Fibroblast of mammary gland (primary cell): ENCODE measurements around the gene GRIN3B.

Source experiments
- DNase-seq: peaks from one replicate; pipeline ENCODE4 v3.0.0-alpha.2; 2010; ENCODE audit warnings: low read depth
- H3K4me3 ChIP-seq: 2 replicates; pipeline ENCODE4 v1.5.1; 2011; ENCODE audit warnings: low read depth, mild to moderate bottlenecking, low read length, moderate library complexity; ENCODE audit not compliant: control insufficient read depth
- TF ChIP-seq, protein P1 (sequence below): conservative IDR thresholded peaks from 2 replicates; pipeline ENCODE4 v1.5.1; 2011; ENCODE audit warnings: low read depth, low read length, inconsistent platforms; ENCODE audit not compliant: control insufficient read depth, insufficient read depth

GRIN3B gene

GRCh38 chr19:1008268-1009040 is 8.2 kb downstream of the GRIN3B start:
- DNase-seq = no peak
- TF ChIP-seq, protein P1, sequence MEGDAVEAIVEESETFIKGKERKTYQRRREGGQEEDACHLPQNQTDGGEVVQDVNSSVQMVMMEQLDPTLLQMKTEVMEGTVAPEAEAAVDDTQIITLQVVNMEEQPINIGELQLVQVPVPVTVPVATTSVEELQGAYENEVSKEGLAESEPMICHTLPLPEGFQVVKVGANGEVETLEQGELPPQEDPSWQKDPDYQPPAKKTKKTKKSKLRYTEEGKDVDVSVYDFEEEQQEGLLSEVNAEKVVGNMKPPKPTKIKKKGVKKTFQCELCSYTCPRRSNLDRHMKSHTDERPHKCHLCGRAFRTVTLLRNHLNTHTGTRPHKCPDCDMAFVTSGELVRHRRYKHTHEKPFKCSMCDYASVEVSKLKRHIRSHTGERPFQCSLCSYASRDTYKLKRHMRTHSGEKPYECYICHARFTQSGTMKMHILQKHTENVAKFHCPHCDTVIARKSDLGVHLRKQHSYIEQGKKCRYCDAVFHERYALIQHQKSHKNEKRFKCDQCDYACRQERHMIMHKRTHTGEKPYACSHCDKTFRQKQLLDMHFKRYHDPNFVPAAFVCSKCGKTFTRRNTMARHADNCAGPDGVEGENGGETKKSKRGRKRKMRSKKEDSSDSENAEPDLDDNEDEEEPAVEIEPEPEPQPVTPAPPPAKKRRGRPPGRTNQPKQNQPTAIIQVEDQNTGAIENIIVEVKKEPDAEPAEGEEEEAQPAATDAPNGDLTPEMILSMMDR = no peak
- no peak overlapping the region for H3K4me3 ChIP-seq

- H3K4me3 ChIP-seq = no peak overlapping the region
- no peak for DNase-seq
- TF ChIP-seq, protein P1 = no peak
Measured at GRCh38 chr19:1009041-1009980, 9.1 kb downstream of the GRIN3B start.

GRCh38 chr19:1009981-1010538 is 9.8 kb downstream of the GRIN3B start:
- DNase-seq = no peak
- TF ChIP-seq, protein P1 = no peak
- H3K4me3 ChIP-seq = no peak overlapping the region

DNA sequence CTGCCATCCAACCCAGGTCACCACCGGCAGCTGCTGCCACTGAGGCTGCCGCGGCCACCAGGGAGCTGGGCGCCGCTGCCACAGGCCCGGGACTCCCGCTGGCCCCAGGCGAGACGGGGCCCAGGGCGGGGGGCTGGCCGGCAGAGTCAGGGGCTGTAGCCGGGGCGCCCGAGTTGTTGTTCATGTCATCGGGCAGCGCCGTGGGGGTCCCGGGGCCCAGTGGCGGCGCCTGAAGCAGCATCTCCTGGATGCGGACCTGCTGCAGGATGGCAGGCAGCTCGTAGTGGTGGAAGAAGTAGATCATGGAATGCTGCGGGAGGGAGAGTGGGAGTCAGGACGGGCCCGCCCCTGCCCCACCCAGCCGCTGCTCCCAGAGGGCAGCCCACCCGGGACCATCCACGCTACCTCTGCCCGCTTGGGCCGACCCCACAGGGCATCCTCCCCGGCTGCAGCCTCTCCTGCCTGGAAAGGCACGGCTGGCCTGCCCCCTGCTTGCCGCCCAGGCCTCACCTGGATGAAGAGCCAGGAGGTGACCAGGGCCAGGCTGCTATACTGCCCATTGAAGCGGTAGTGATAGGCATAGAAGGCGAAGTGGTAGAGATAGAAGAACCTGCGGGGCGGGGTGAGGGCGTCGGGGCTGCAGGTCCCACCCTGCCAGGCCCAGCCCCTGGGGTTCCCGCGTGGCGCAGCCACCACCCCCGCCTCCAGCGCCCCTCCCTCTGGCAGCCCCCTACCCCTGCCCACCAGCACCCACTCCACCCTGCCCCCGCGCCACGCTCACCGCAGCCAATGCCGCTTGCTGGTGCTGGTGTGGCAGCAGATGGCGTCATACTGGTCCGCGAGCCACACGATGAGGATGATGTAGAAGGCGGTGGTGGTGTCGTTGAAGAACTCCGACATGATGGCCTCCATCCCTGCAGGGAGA is 10.6 kb downstream of the GRIN3B start:
- TF ChIP-seq, protein P1 = no peak
- DNase-seq = no peak
- no peak overlapping the region for H3K4me3 ChIP-seq

DNA sequence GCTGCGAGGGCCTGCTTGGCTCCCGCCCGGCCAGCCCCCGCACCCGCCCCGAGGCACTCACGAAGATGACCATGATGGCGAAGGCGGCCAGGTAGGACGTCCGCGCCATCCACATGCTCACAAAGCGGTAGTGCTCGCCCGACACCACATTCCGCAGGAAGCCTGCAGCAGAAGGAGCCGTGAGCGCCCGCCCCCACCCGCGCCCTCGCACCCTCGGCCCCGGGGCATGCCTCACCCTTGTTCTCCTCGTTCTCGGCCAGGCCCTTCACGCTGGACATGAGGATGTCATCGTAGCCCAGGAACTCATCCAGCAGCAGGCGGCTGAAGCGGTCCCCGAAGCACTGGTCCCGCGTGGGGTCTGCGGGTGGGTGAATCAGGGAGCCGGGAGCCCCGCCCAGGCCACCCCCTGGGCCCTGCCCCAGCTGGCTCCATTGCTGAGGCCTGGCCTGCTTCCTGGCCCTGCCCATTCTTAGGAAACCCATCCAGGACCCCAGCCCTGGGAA is 11.7 kb downstream of the GRIN3B start:
- TF ChIP-seq, protein P1 = no peak
- no peak overlapping the region for H3K4me3 ChIP-seq
- DNase-seq = no peak

DNA sequence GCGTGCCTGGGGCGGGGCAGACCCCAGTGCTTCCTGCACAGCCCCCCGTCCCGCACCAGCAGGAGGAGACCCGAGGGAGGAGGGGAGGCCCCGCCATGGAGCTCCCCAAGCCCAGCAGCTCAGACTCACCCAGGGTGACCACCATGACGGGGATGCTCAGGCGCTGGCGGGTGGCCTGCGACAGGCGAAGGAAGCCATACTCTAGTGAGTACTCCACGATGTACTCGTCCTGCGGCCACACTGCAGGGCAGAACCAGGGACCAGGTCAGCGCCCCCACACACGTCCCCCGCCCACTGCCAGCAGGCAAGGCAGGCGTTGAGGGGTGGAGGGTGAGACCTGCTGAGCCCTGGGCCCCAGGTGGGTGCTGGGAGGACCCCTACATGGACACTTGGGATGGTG is 12.1 kb downstream of the GRIN3B start:
- no peak for DNase-seq
- no peak overlapping the region for H3K4me3 ChIP-seq
- TF ChIP-seq, protein P1 = no peak
